NT2/D1 (cell line): ENCODE measurements around the gene ERGIC1.

Experiments used
- DNase-seq: peaks from one replicate; pipeline ENCODE4 v3.0.0-alpha.2; 2011; ENCODE audit warnings: low read depth, low spot score
- H3K27me3 ChIP-seq: 2 replicates; pipeline ENCODE4 v1.6.0; 2011; ENCODE audit warnings: mild to moderate bottlenecking; ENCODE audit not compliant: insufficient read length, insufficient read depth
- H3K36me3 ChIP-seq: 2 replicates; pipeline ENCODE4 v1.6.1; 2011; ENCODE audit warnings: mild to moderate bottlenecking, low read length, mixed read lengths; ENCODE audit not compliant: insufficient read depth, insufficient read length
- H3K4me1 ChIP-seq: 2 replicates; pipeline ENCODE4 v1.5.1; 2011; ENCODE audit not compliant: insufficient read depth, insufficient read length
- H3K4me3 ChIP-seq: 2 replicates; pipeline ENCODE4 v1.5.1; 2011; ENCODE audit warnings: low read depth; ENCODE audit not compliant: insufficient read length
- H3K9ac ChIP-seq: 2 replicates; pipeline ENCODE4 v1.6.0; 2011; ENCODE audit warnings: low read depth; ENCODE audit not compliant: insufficient read length
- H3K9me3 ChIP-seq: 2 replicates; pipeline ENCODE4 v1.5.1; 2011; ENCODE audit warnings: mild to moderate bottlenecking, low read length; ENCODE audit not compliant: insufficient read depth
- SUZ12 ChIP-seq: IDR thresholded peaks from 2 replicates; pipeline ENCODE4 v1.6.1; 2011; ENCODE audit not compliant: insufficient read length, insufficient read depth; ENCODE audit errors: extremely low read depth
- YY1 ChIP-seq: IDR thresholded peaks from 2 replicates; pipeline ENCODE4 v1.6.1; 2011; ENCODE audit not compliant: insufficient read length, insufficient read depth
- ZNF274 ChIP-seq: IDR thresholded peaks from 2 replicates; pipeline ENCODE4 v1.6.1; 2011; ENCODE audit warnings: mild to moderate bottlenecking, low read depth, low read length

Gene ERGIC1

GRCh38 chr5:172941067-172941516, 107.0 kb downstream of the ERGIC1 start:
- H3K27me3 ChIP-seq, result no peaks in the 10 kb centered on the region
- peaks cover 39% of the 10 kb centered on the region for H3K36me3 ChIP-seq
- TF ChIP-seq SUZ12, result no peak
- no peak for TF ChIP-seq YY1
- TF ChIP-seq ZNF274, result no peak
- peaks cover 8% of the 10 kb centered on the region for H3K4me1 ChIP-seq
- DNase-seq, result no peak
- H3K9ac ChIP-seq, result no peak overlapping the region
- H3K9me3 ChIP-seq, result no peaks in the 10 kb centered on the region
- H3K4me3 ChIP-seq, result no peak overlapping the region

GRCh38 chr5:172942556-172942955, 108.5 kb downstream of the ERGIC1 start:
- Histone ChIP-seq H3K4me1 (peaks cover 8% of the 10 kb centered on the region), H3K36me3 (peaks cover 35% of the 10 kb centered on the region), H3K9ac (no peak overlapping the region), H3K4me3 (no peak overlapping the region), H3K27me3 (no peaks in the 10 kb centered on the region), H3K9me3 (no peaks in the 10 kb centered on the region)
- TF ChIP-seq YY1, result no peak
- TF ChIP-seq SUZ12, result no peak
- no peak for TF ChIP-seq ZNF274
- DNase-seq, result no peak

- peak overlapping the region; percentile 51 for H3K9ac ChIP-seq
- H3K4me3 ChIP-seq, result no peak overlapping the region
- H3K4me1 ChIP-seq, result peaks cover 8% of the 10 kb centered on the region
- DNase-seq, result peak; percentile 63
- peaks cover 32% of the 10 kb centered on the region for H3K36me3 ChIP-seq
- no peak for TF ChIP-seq ZNF274
- no peak for TF ChIP-seq YY1
- TF ChIP-seq SUZ12, result no peak
- H3K27me3 ChIP-seq, result no peaks in the 10 kb centered on the region
- no peaks in the 10 kb centered on the region for H3K9me3 ChIP-seq
Observed at GRCh38 chr5:172943283-172943841, 109.3 kb downstream of the ERGIC1 start.

GRCh38 chr5:172943906-172944305, 109.9 kb downstream of the ERGIC1 start:
- H3K27me3 ChIP-seq, result no peaks in the 10 kb centered on the region
- H3K4me3 ChIP-seq, result no peak overlapping the region
- DNase-seq, result no peak
- H3K36me3 ChIP-seq, result peaks cover 31% of the 10 kb centered on the region
- H3K4me1 ChIP-seq, result peaks cover 8% of the 10 kb centered on the region
- H3K9me3 ChIP-seq, result no peaks in the 10 kb centered on the region
- H3K9ac ChIP-seq, result peak overlapping the region; percentile 32
- no peak for TF ChIP-seq ZNF274
- no peak for TF ChIP-seq SUZ12
- TF ChIP-seq YY1, result no peak

GRCh38 chr5:172944741-172945140, 110.7 kb downstream of the ERGIC1 start:
- no peak overlapping the region for H3K9ac ChIP-seq
- no peak for TF ChIP-seq YY1
- TF ChIP-seq ZNF274, result no peak
- TF ChIP-seq SUZ12, result no peak
- H3K36me3 ChIP-seq, result peaks cover 23% of the 10 kb centered on the region
- no peaks in the 10 kb centered on the region for H3K27me3 ChIP-seq
- H3K4me3 ChIP-seq, result no peak overlapping the region
- H3K9me3 ChIP-seq, result no peaks in the 10 kb centered on the region
- peaks cover 5% of the 10 kb centered on the region for H3K4me1 ChIP-seq
- DNase-seq, result no peak

GRCh38 chr5:172945151-172945550, 111.1 kb downstream of the ERGIC1 start:
- Histone ChIP-seq H3K9me3 (no peaks in the 10 kb centered on the region), H3K27me3 (no peaks in the 10 kb centered on the region), H3K4me1 (peaks cover 5% of the 10 kb centered on the region), H3K9ac (no peak overlapping the region), H3K4me3 (no peak overlapping the region), H3K36me3 (peaks cover 21% of the 10 kb centered on the region)
- TF ChIP-seq YY1, result no peak
- TF ChIP-seq ZNF274, result no peak
- TF ChIP-seq SUZ12, result no peak
- DNase-seq, result no peak

- Histone ChIP-seq H3K4me3 (no peak overlapping the region), H3K9me3 (no peaks in the 10 kb centered on the region), H3K36me3 (peaks cover 28% of the 10 kb centered on the region), H3K27me3 (no peaks in the 10 kb centered on the region), H3K4me1 (peaks cover 5% of the 10 kb centered on the region), H3K9ac (peak overlapping the region; percentile 21)
- TF ChIP-seq SUZ12 (no peak), ZNF274 (no peak), YY1 (no peak)
- no peak for DNase-seq
Observed at GRCh38 chr5:172946146-172946545, 112.1 kb downstream of the ERGIC1 start.

GRCh38 chr5:172949426-172949825, 115.4 kb downstream of the ERGIC1 start:
- Histone ChIP-seq H3K27me3 (no peaks in the 10 kb centered on the region), H3K9ac (no peak overlapping the region), H3K4me1 (no peaks in the 10 kb centered on the region), H3K9me3 (no peaks in the 10 kb centered on the region), H3K4me3 (no peak overlapping the region), H3K36me3 (peaks cover 35% of the 10 kb centered on the region)
- TF ChIP-seq YY1, result no peak
- TF ChIP-seq SUZ12, result no peak
- TF ChIP-seq ZNF274, result no peak
- no peak for DNase-seq
